ENCODE measurements around the gene GPR155. TPM values are rescaled to one million over a fixed set of nuclear protein-coding genes. Genes with fewer than 3 reads are reported as not detected.

Gene GPR155, protein sequence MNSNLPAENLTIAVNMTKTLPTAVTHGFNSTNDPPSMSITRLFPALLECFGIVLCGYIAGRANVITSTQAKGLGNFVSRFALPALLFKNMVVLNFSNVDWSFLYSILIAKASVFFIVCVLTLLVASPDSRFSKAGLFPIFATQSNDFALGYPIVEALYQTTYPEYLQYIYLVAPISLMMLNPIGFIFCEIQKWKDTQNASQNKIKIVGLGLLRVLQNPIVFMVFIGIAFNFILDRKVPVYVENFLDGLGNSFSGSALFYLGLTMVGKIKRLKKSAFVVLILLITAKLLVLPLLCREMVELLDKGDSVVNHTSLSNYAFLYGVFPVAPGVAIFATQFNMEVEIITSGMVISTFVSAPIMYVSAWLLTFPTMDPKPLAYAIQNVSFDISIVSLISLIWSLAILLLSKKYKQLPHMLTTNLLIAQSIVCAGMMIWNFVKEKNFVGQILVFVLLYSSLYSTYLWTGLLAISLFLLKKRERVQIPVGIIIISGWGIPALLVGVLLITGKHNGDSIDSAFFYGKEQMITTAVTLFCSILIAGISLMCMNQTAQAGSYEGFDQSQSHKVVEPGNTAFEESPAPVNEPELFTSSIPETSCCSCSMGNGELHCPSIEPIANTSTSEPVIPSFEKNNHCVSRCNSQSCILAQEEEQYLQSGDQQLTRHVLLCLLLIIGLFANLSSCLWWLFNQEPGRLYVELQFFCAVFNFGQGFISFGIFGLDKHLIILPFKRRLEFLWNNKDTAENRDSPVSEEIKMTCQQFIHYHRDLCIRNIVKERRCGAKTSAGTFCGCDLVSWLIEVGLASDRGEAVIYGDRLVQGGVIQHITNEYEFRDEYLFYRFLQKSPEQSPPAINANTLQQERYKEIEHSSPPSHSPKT
- 10 to 100 TPM; 15.4 to 53.8 TPM for total RNA-seq
- 10 to 100 TPM; 23.1 to 23.3 TPM for polyA plus RNA-seq (ENCODE audit: insufficient read length in 2 of 2)
- long read RNA-seq, donor 1, full-length matches to known transcripts = 2 of 2 reads
- long read RNA-seq, donor 1, partial matches to known transcripts = 0 of 2 reads
- long read RNA-seq, donor 1, other reads (novel, unspliced or antisense) = 0 of 2 reads
- long read RNA-seq, donor 2 = 0 reads
- long read RNA-seq, donor 3, full-length matches to known transcripts = 2 of 2 reads
- long read RNA-seq, donor 3, partial matches to known transcripts = 0 of 2 reads
- long read RNA-seq, donor 3, other reads (novel, unspliced or antisense) = 0 of 2 reads
- long read RNA-seq, donor 4 = 0 reads

DNA sequence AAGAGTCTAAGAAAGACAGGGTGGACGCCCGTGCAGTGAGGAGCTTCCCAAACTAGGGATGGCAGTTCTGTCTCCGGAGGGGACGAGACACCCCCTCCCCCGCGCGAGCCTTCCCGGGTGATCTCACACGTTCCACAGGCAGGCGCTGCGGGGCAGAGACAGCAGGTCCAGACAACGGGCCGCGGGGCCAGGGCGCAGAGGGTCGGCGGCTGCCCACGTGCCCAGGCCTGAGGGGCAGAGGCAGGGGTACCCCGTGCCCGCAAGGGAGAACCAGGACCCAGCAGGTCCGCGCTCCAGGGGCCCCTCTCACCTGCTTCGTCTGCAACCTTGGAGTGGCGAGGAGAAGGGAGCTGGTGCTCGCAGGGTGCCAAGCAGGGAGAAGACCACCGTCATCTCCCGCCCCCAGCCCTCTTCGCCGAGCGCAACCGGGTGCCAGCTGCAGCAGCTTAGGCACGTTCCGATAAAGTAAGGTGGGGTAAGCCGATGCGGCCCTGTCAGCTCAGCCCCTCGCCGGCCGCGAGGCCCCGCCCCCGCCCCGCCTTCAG is at the start of gene GPR155:
TSS of gene GPR155 (minus strand) at position 467 of the 545 bp plus-strand sequence. CDS start 5,073 bp downstream, outside the sequence.
- 0% methylated on average over 31 of the region's 42 CpGs for WGBS (ENCODE audit: insufficient coverage)

DNA sequence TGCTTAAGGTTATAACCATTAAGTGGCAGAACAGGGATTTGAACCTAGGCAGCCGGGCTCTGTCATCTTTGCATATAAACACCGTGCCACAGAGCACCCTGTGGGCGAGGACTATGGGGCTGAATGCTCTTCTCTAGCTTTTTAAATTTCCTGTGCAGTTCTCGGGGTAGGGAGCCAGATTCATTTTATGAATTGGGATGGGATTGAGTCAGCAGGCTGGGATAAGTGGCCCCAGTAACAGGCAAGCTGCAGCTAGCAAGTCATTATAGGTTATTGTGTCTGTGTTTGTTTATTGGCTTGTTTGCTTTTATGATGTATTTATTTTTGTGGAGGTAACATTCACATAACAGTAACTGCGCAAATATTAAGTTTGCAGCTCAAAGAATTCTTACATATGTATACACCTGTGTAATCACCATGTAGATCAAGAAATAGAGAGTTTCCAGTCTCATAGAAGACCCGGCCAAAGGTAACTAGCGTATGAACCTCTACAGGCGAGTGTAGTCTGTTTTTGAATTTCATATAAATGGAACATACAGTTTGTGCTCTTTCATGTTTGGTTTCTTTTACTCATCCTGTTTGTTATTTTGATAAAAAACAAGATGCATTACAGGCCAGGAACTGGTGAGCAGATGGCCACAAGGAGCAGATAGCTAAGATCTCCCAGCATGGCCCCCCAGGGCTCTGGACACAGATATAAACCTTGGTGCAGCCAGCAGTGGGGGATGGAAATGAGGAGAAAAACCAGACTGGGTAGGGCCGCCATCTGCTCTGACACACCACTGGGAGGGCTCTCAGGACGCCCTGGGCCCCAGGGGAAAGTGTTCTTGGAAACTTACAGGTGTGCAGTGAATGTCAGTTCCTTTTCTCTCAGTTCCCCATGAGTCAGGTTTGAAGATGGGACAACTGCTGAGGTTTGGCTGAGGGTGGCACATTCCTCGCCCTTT is 49.2 kb upstream of the GPR155 start:
- H3K4me3 ChIP-seq (ENCODE audit: low read depth, low read length) = no peak overlapping the region
- H3K4me1 ChIP-seq (ENCODE audit: control insufficient read depth, insufficient read depth, low read length) = no peaks in the 10 kb centered on the region
- H3K27ac ChIP-seq (ENCODE audit: low read depth, low read length) = no peak overlapping the region
- H3K36me3 ChIP-seq (ENCODE audit: control insufficient read depth, insufficient read depth, low read length) = no peaks in the 10 kb centered on the region
- no peak for DNase-seq (ENCODE audit: low read depth in 4 of 6, low spot score in 6 of 6)
- WGBS (ENCODE audit: insufficient coverage) = 83% methylated on average over 8 of the region's 11 CpGs
- no peaks in the 10 kb centered on the region for H3K9me3 ChIP-seq (ENCODE audit: control insufficient read depth, insufficient read depth, low read length)
- no peaks in the 10 kb centered on the region for H3K27me3 ChIP-seq (ENCODE audit: control insufficient read depth, insufficient read depth, low read length)

More for the DNA sequence above, at the start of gene GPR155:
- no peaks in the 10 kb centered on the region for H3K27me3 ChIP-seq (ENCODE audit: control insufficient read depth, insufficient read depth, low read length)
- H3K9me3 ChIP-seq (ENCODE audit: control insufficient read depth, insufficient read depth, low read length) = no peaks in the 10 kb centered on the region
- H3K4me3 ChIP-seq (ENCODE audit: low read depth, low read length) = peak within 1 kb of the TSS; percentile 89
- H3K36me3 ChIP-seq (ENCODE audit: control insufficient read depth, insufficient read depth, low read length) = no peaks in the 10 kb centered on the region
- DNase-seq (ENCODE audit: low read depth in 4 of 6, low spot score in 6 of 6) = peak; percentile 21 to 82 (median 50)
- H3K4me1 ChIP-seq (ENCODE audit: control insufficient read depth, insufficient read depth, low read length) = peaks cover 11% of the 10 kb centered on the region
- H3K27ac ChIP-seq (ENCODE audit: low read depth, low read length) = peak within 1 kb of the TSS; percentile 81

DNA sequence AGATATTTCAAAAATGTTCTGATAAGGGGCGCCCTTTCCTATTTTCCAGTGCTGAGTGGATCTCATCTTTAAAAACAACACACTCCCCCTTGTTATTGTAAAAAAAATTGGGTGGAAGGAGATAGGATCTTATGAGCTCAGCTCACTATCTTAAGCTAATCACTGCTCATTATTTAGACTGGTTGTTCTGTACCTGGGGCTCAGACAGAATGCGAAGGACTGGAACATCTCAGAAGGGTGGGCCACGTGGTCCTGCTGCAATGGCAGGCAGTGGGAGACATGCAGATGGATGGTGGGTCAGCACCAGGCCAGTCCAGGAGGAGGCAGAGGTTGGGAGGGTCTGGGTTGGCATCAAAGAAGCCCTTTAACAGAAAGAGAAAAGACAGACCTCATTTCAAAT is 48.3 kb upstream of the GPR155 start:
- H3K9me3 ChIP-seq (ENCODE audit: control insufficient read depth, insufficient read depth, low read length) = no peaks in the 10 kb centered on the region
- DNase-seq (ENCODE audit: low read depth in 4 of 6, low spot score in 6 of 6) = no peak
- no peaks in the 10 kb centered on the region for H3K4me1 ChIP-seq (ENCODE audit: control insufficient read depth, insufficient read depth, low read length)
- no peak overlapping the region for H3K27ac ChIP-seq (ENCODE audit: low read depth, low read length)
- 72% methylated on average over 2 of the region's 3 CpGs for WGBS (ENCODE audit: insufficient coverage)
- no peak overlapping the region for H3K4me3 ChIP-seq (ENCODE audit: low read depth, low read length)
- no peaks in the 10 kb centered on the region for H3K27me3 ChIP-seq (ENCODE audit: control insufficient read depth, insufficient read depth, low read length)
- no peaks in the 10 kb centered on the region for H3K36me3 ChIP-seq (ENCODE audit: control insufficient read depth, insufficient read depth, low read length)

DNA sequence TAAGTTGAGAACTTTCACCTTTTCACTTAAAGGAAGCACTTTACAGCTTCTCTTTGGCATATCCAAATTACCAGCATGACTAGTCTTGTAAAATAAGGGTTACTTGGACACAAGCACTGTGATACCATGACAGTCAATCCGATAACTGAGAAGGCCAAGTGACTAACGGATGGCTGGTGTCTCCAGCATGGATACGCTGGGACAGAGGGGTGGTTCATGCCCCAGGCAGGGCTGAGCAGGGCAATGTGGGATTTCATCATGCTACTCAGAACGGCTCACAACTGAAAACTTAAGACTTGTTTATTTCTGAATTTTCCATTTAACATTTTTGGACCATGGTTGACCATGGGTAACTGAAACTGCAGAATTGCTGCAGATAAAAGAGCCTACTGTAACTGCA is 43.1 kb upstream of the GPR155 start:
- H3K27me3 ChIP-seq (ENCODE audit: control insufficient read depth, insufficient read depth, low read length) = no peaks in the 10 kb centered on the region
- no peak for DNase-seq (ENCODE audit: low read depth in 4 of 6, low spot score in 6 of 6)
- H3K36me3 ChIP-seq (ENCODE audit: control insufficient read depth, insufficient read depth, low read length) = no peaks in the 10 kb centered on the region
- no peak overlapping the region for H3K4me3 ChIP-seq (ENCODE audit: low read depth, low read length)
- no peak overlapping the region for H3K27ac ChIP-seq (ENCODE audit: low read depth, low read length)
- H3K4me1 ChIP-seq (ENCODE audit: control insufficient read depth, insufficient read depth, low read length) = no peaks in the 10 kb centered on the region
- H3K9me3 ChIP-seq (ENCODE audit: control insufficient read depth, insufficient read depth, low read length) = no peaks in the 10 kb centered on the region
- WGBS (ENCODE audit: insufficient coverage) = 88% methylated on average over 3 of the region's 4 CpGs

DNA sequence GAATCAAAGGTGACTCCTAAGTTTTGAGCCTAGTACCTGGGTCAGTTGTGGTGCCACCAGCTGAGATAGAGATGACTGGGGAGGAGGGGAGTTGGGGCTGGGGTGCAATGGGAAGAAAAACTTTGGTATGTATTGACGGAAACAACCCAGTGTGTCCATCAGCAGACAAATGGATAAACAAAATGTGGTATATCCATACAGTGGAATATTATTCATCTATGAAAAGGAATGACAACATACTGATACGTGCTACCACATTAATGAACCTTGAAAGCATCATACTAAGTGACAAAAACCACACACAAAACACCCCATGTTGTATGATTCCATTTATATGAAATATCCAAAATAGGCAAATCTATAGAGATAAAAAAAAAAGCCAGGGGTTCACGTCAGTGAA is 41.1 kb upstream of the GPR155 start:
- DNase-seq (ENCODE audit: low read depth in 4 of 6, low spot score in 6 of 6) = no peak
- Histone ChIP-seq H3K4me1 (ENCODE audit: control insufficient read depth, insufficient read depth, low read length) (no peaks in the 10 kb centered on the region), H3K27ac (ENCODE audit: low read depth, low read length) (no peak overlapping the region), H3K4me3 (ENCODE audit: low read depth, low read length) (no peak overlapping the region), H3K36me3 (ENCODE audit: control insufficient read depth, insufficient read depth, low read length) (no peaks in the 10 kb centered on the region), H3K27me3 (ENCODE audit: control insufficient read depth, insufficient read depth, low read length) (no peaks in the 10 kb centered on the region), H3K9me3 (ENCODE audit: control insufficient read depth, insufficient read depth, low read length) (no peaks in the 10 kb centered on the region)
- WGBS (ENCODE audit: insufficient coverage) = no CpG with 5 or more reads among the region's 3 CpGs

DNA sequence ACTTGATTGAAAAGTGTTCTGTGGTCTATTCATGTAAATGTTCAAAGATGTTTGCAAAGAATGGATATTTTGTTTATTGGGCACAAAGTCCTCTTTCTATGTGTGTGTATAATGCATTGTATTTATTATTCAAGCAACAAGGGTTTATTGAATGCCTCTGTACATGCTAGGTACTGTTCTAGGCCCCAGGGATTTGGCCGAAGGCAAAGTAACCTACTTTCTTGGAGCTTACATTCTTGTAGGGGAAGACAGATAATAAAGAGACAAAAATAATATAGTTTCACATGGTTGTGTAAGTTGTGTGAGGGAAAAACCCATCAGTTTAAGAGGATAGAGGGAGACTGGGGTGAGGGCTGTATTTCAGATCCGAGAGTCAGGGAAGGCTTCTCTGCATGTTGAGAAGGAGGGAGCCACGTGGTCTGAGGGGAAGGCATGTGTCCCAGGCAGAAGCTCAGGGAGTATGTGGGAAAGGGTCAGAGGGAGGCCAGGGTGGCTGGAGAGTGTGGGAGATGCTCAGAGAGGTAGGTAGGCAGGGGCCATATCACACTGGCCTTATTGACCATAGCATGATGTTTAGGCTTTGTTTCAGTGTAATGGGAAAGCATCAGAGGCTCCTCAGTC is 40.4 kb upstream of the GPR155 start:
- Histone ChIP-seq H3K27ac (ENCODE audit: low read depth, low read length) (no peak overlapping the region), H3K4me1 (ENCODE audit: control insufficient read depth, insufficient read depth, low read length) (no peaks in the 10 kb centered on the region), H3K4me3 (ENCODE audit: low read depth, low read length) (no peak overlapping the region), H3K27me3 (ENCODE audit: control insufficient read depth, insufficient read depth, low read length) (no peaks in the 10 kb centered on the region), H3K36me3 (ENCODE audit: control insufficient read depth, insufficient read depth, low read length) (no peaks in the 10 kb centered on the region), H3K9me3 (ENCODE audit: control insufficient read depth, insufficient read depth, low read length) (no peaks in the 10 kb centered on the region)
- 79% methylated on average over 2 of the region's 3 CpGs for WGBS (ENCODE audit: insufficient coverage)
- no peak for DNase-seq (ENCODE audit: low read depth in 4 of 6, low spot score in 6 of 6)

DNA sequence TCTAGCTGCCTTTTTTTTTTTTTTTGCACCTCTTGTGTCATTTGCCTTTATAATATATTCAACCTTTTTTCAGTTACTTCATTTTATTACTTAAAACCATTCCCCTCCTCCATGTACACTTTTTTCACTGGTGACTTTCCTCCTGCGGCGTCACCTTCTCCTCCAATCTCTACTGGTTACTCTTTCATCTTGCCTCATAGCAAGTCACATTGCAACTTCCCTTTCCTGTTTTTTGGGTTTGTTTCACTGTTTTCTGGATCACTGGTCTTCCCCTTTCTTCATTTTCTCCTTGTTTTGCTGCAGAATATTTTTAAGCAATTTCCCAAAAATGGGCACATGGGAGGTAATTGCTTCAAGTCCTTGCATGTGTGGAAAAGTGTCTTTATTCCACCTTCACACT is 37.7 kb upstream of the GPR155 start:
- H3K27ac ChIP-seq (ENCODE audit: low read depth, low read length) = no peak overlapping the region
- WGBS (ENCODE audit: insufficient coverage) = 100% methylated on average over 2 of the region's 2 CpGs

DNA sequence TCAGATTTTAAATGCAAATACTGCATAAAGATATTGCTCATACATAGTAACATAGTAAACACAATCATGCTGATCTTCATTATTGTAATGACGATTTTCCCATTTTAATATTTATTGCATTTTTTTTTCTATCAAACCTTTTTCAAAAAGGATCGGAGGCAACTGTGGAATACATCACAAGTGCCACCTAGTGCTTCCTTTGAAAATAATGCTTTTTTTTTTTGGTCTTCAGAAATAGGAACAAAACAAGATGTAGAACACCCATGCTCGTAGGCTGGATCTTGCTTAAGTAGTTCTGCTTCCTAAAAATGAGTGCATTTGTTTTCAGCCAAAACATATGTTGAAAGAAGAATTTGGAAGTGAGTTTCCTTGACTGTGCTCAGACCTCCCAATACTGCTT is 35.7 kb upstream of the GPR155 start:
- Histone ChIP-seq H3K36me3 (ENCODE audit: control insufficient read depth, insufficient read depth, low read length) (no peaks in the 10 kb centered on the region), H3K4me3 (ENCODE audit: low read depth, low read length) (no peak overlapping the region), H3K9me3 (ENCODE audit: control insufficient read depth, insufficient read depth, low read length) (no peaks in the 10 kb centered on the region), H3K4me1 (ENCODE audit: control insufficient read depth, insufficient read depth, low read length) (no peaks in the 10 kb centered on the region), H3K27ac (ENCODE audit: low read depth, low read length) (no peak overlapping the region), H3K27me3 (ENCODE audit: control insufficient read depth, insufficient read depth, low read length) (no peaks in the 10 kb centered on the region)
- no CpG with 5 or more reads among the region's 3 CpGs for WGBS (ENCODE audit: insufficient coverage)
- peak in 2 of 6 donors; percentile 43 to 65 for DNase-seq (ENCODE audit: low read depth in 4 of 6, low spot score in 6 of 6)

More for the DNA sequence above, 37.7 kb upstream of the GPR155 start:
- H3K4me3 ChIP-seq (ENCODE audit: low read depth, low read length) = no peak overlapping the region
- no peaks in the 10 kb centered on the region for H3K9me3 ChIP-seq (ENCODE audit: control insufficient read depth, insufficient read depth, low read length)
- no peaks in the 10 kb centered on the region for H3K4me1 ChIP-seq (ENCODE audit: control insufficient read depth, insufficient read depth, low read length)
- H3K36me3 ChIP-seq (ENCODE audit: control insufficient read depth, insufficient read depth, low read length) = no peaks in the 10 kb centered on the region
- no peaks in the 10 kb centered on the region for H3K27me3 ChIP-seq (ENCODE audit: control insufficient read depth, insufficient read depth, low read length)
- DNase-seq (ENCODE audit: low read depth in 4 of 6, low spot score in 6 of 6) = no peak

Data from spinal cord (tissue), 10 donors.